Smooth muscle cell (in vitro differentiated cells): ENCODE results near the gene AMY1B. TPM values are rescaled to one million over a fixed set of nuclear protein-coding genes. Genes with fewer than 3 reads are reported as not detected.
"Not testable (repeated sequence)": the region's sequence is repeated elsewhere in the genome, so short reads cannot be mapped to it uniquely, and the experiment has no call there.

ENCODE experiments used
- DNase-seq: peaks from one replicate; lab custom pipeline; 2025; ENCODE audit not compliant: unreplicated experiment; lab: John Stamatoyannopoulos, UW
- H2AFZ ChIP-seq: fragments of 200-600 bp; sonication (generic); 2 replicates; pipeline ENCODE4 v1.6.0; 2016; ENCODE audit warnings: antibody characterized with exemption, low read depth, mild to moderate bottlenecking
- H3F3A ChIP-seq: fragments of 200-600 bp; sonication (generic); 2 replicates; pipeline ENCODE4 v1.6.0; 2017; ENCODE audit warnings: antibody characterized with exemption, low read depth
- H3K27ac ChIP-seq: fragments of 200-600 bp; sonication (generic); 2 replicates; pipeline ENCODE4 v1.5.1; 2016; ENCODE audit warnings: low read depth, mild to moderate bottlenecking
- H3K27me3 ChIP-seq: fragments of 200-600 bp; sonication (generic); 2 replicates; pipeline ENCODE4 v1.6.1; 2016; ENCODE audit warnings: low read depth, mild to moderate bottlenecking
- H3K36me3 ChIP-seq: fragments of 200-600 bp; sonication (generic); 2 replicates; pipeline ENCODE4 v1.5.1; 2016; ENCODE audit warnings: low read depth
- H3K4me1 ChIP-seq: fragments of 200-600 bp; sonication (generic); 2 replicates; pipeline ENCODE4 v1.5.1; 2016; ENCODE audit warnings: low read depth
- H3K4me2 ChIP-seq: fragments of 200-600 bp; sonication (generic); 2 replicates; pipeline ENCODE4 v1.6.0; 2016; ENCODE audit warnings: mild to moderate bottlenecking
- H3K4me3 ChIP-seq: fragments of 200-600 bp; sonication (generic); 2 replicates; pipeline ENCODE4 v1.5.1; 2016; ENCODE audit warnings: mild to moderate bottlenecking
- H3K79me2 ChIP-seq: fragments of 200-600 bp; sonication (generic); 2 replicates; pipeline ENCODE4 v1.6.0; 2016; ENCODE audit warnings: low read depth, mild to moderate bottlenecking
- H3K9ac ChIP-seq: fragments of 200-600 bp; sonication (generic); 2 replicates; pipeline ENCODE4 v1.6.0; 2016; ENCODE audit warnings: low read depth
- H3K9me3 ChIP-seq: fragments of 200-600 bp; sonication (generic); replicated peaks from 2 replicates; pipeline ENCODE4 v1.5.1; 2016; ENCODE audit warnings: low read depth
- H4K20me1 ChIP-seq: fragments of 200-600 bp; sonication (generic); 2 replicates; pipeline ENCODE4 v1.6.0; 2016; ENCODE audit warnings: low read depth
- WGBS: methylation state at CpG from one replicate; pipeline ENCODE4 v1.1.7; 2016; ENCODE audit warnings: low lambda C conversion rate; 5-methylcytosine and 5-hydroxymethylcytosine counted together
- polyA plus RNA-seq: library from polyadenylated mRNA; unstranded; fragments of >200 nt; fragmentation: Nextera tagmentation; extraction: Ambion mirVana; gene quantifications from 2 replicates; pipeline ENCODE4 v1.2.1, GENCODE V29; 2016
- total RNA-seq: library from RNA; depleted of rRNA; stranded (reverse); fragments of >200 nt; gene quantifications from 2 replicates; pipeline ENCODE4 v1.2.3, GENCODE V29; 2014

AMY1B gene
- total and polyA plus RNA-seq, 2 experiments from 2014 or later = not detected

DNA sequence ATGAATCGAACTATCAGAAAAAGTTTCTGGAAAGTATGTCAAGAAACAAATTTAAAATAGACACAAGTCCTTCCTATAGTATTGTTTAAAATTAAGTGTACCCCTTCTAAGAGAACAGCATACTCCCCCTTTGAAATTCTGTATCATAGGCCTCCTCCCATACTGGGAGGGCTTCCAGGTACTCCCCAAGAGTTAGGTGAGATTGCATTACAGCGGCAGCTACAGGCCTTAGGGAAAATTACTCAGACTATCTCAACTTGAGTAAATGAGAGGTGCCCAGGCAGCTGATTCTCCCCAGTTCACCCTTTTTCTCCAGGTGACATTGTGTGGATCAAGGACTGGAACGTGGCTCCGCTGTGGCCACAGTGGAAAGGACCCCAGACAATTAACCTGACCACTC, 5.2 kb upstream of the AMY1B start:
- H3K36me3 ChIP-seq, H3K27ac ChIP-seq, H3K79me2 ChIP-seq, H3K9ac ChIP-seq, H2AFZ ChIP-seq, H3K4me2 ChIP-seq, DNase-seq, H3F3A ChIP-seq, H4K20me1 ChIP-seq, H3K4me3 ChIP-seq, H3K27me3 ChIP-seq, H3K9me3 ChIP-seq, H3K4me1 ChIP-seq: not testable (repeated sequence)
- WGBS = no CpG with 5 or more reads among the region's 4 CpGs

DNA sequence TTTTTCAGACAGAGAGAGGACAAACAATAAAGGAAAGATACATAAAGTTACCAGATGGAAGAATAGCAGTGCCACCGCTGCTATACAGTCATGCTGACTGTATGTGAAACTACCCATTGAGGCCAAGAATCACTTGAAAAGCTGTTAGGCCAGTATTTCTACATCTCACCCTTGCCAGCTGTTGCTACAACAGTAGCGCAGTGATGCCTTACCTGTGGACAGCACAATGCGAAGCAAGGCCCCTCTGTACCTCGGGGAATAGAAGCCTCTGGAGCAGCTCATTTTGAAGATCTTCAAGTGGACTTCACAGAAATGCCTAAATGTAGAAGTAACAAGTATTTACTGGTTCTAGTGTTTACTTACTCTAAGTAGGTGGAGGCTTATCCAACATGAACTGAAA, 4.7 kb upstream of the AMY1B start:
- not testable (repeated sequence) for H2AFZ ChIP-seq, H3K36me3 ChIP-seq, H3K27ac ChIP-seq, H4K20me1 ChIP-seq, H3F3A ChIP-seq, H3K4me1 ChIP-seq, H3K79me2 ChIP-seq, H3K4me3 ChIP-seq, H3K4me2 ChIP-seq, H3K9ac ChIP-seq, H3K27me3 ChIP-seq, H3K9me3 ChIP-seq, DNase-seq
- no CpG with 5 or more reads among the region's 4 CpGs for WGBS

DNA sequence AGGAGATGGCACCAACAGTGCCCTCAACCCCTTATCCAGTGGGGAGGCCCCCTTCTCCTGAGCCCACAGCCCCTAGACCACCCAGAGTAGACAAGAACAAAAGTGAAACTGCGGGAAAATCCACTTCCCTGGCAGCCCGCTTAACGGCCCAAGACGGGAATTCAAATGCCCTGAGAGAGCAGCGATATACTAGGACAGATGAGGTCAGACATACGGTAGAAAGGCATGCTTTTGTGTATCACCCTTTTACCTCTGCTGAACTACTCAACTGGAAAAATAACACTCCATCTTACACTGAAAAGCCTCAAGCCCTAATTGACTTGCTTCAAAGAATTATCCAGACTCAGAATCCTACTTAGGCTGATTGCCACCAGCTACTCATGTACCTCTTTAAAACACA, 1.4 kb upstream of the AMY1B start:
- not testable (repeated sequence) for H3K4me3 ChIP-seq, H3F3A ChIP-seq, H3K27ac ChIP-seq, H3K79me2 ChIP-seq, H3K36me3 ChIP-seq, H2AFZ ChIP-seq, H3K9ac ChIP-seq, H4K20me1 ChIP-seq, DNase-seq, H3K4me1 ChIP-seq, H3K27me3 ChIP-seq, H3K4me2 ChIP-seq, H3K9me3 ChIP-seq
- no CpG with 5 or more reads among the region's 6 CpGs for WGBS

DNA sequence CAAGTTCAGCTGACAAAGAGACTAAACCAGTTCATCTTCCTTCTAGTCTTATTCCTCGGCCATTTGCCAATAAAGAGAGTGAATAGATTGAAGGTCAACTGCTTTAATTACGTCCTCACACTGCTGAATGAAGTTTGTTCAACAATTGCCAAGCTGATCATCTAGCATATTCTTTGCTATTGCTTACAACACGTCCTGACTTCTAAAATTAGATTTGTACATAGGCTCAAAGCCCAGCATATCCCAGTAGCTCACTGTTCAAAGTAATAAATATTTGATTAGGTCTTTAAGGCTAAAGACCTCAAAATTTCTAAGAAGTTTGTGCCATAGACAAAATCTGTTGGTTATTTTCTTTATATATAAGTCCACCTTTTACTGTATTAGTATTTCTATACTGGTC, 19.7 kb downstream of the AMY1B start:
- not testable (repeated sequence) for H3K9ac ChIP-seq, H3K4me3 ChIP-seq, H3K27ac ChIP-seq, H3F3A ChIP-seq, H3K9me3 ChIP-seq, H3K79me2 ChIP-seq, H3K27me3 ChIP-seq, H4K20me1 ChIP-seq, H3K4me1 ChIP-seq, H2AFZ ChIP-seq, H3K4me2 ChIP-seq, H3K36me3 ChIP-seq, DNase-seq
- no CpG with 5 or more reads among the region's 3 CpGs for WGBS

DNA sequence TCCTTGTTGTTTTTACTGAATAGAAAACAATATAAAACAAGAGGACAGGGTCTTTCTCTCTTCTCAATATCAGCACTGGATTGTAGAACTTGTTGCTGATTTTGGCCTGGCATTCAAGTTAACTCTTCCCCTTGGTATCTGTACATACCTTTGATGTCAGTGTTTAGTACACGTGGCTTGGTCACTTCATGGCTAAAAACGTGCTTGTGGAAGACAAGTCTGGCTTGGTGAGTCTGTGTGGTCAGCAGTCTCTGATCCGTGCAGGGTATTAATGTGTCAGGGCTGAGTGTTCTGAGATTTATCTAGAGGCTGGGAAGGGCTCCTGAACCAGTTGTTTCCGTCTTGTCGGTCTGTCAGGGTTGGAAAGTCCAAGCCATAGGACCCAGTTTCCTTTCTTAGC, 40.5 kb downstream of the AMY1B start, which contains the start of gene AMY1A:
Gene AMY1A (plus strand): TSS at position 301 of the 400 bp plus-strand sequence. CDS start 571 bp downstream, outside the sequence.
- not testable (repeated sequence) for H3F3A ChIP-seq, H3K9ac ChIP-seq, H3K27me3 ChIP-seq, H3K4me3 ChIP-seq, H3K4me1 ChIP-seq, H3K9me3 ChIP-seq, H3K27ac ChIP-seq, H3K79me2 ChIP-seq, H3K4me2 ChIP-seq, DNase-seq, H2AFZ ChIP-seq, H3K36me3 ChIP-seq, H4K20me1 ChIP-seq
- WGBS = no CpG with 5 or more reads among the region's 5 CpGs

DNA sequence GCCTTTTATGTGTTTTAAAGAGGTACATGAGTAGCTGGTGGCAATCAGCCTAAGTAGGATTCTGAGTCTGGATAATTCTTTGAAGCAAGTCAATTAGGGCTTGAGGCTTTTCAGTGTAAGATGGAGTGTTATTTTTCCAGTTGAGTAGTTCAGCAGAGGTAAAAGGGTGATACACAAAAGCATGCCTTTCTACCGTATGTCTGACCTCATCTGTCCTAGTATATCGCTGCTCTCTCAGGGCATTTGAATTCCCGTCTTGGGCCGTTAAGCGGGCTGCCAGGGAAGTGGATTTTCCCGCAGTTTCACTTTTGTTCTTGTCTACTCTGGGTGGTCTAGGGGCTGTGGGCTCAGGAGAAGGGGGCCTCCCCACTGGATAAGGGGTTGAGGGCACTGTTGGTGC, 41.9 kb downstream of the AMY1B start:
- H3K27me3 ChIP-seq, H3K27ac ChIP-seq, H4K20me1 ChIP-seq, H3K4me3 ChIP-seq, H3K4me2 ChIP-seq, H3K79me2 ChIP-seq, H3K4me1 ChIP-seq, H2AFZ ChIP-seq, H3K36me3 ChIP-seq, H3K9me3 ChIP-seq, H3K9ac ChIP-seq, DNase-seq, H3F3A ChIP-seq: not testable (repeated sequence)
- no CpG with 5 or more reads among the region's 6 CpGs for whole genome bisulfite sequencing

DNA sequence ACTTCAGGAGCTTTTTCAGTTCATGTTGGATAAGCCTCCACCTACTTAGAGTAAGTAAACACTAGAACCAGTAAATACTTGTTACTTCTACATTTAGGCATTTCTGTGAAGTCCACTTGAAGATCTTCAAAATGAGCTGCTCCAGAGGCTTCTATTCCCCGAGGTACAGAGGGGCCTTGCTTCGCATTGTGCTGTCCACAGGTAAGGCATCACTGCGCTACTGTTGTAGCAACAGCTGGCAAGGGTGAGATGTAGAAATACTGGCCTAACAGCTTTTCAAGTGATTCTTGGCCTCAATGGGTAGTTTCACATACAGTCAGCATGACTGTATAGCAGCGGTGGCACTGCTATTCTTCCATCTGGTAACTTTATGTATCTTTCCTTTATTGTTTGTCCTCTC, 45.1 kb downstream of the AMY1B start:
- not testable (repeated sequence) for H4K20me1 ChIP-seq, H3K27me3 ChIP-seq, H3K27ac ChIP-seq, H3K4me3 ChIP-seq, H2AFZ ChIP-seq, H3K9me3 ChIP-seq, DNase-seq, H3K4me1 ChIP-seq, H3K9ac ChIP-seq, H3F3A ChIP-seq, H3K79me2 ChIP-seq, H3K36me3 ChIP-seq, H3K4me2 ChIP-seq
- no CpG with 5 or more reads among the region's 4 CpGs for WGBS

DNA sequence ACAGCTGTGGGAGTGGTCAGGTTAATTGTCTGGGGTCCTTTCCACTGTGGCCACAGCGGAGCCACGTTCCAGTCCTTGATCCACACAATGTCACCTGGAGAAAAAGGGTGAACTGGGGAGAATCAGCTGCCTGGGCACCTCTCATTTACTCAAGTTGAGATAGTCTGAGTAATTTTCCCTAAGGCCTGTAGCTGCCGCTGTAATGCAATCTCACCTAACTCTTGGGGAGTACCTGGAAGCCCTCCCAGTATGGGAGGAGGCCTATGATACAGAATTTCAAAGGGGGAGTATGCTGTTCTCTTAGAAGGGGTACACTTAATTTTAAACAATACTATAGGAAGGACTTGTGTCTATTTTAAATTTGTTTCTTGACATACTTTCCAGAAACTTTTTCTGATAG, 45.7 kb downstream of the AMY1B start:
- not testable (repeated sequence) for DNase-seq, H3F3A ChIP-seq
- WGBS = no CpG with 5 or more reads among the region's 3 CpGs

DNA sequence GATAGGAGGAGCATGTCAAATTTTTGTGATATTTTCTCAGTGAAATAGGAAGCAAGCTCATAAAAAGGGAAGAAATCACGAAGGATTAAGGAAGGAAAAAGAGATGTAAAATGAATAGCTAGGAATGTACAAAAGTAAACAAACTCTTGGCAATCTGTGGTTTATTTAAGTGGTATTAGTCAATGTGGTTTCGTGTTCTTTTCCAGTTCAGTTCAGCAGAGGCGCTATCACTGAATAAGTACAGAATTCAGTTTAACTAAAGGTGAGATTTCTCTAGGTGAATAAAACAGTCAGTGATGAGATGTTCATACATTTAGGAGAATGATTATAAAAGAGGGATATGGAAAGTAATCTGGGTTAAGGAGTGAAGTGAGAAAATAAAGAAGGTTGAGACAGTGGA, 52.1 kb downstream of the AMY1B start:
- not testable (repeated sequence) for H4K20me1 ChIP-seq, H3K27ac ChIP-seq, H2AFZ ChIP-seq, H3K79me2 ChIP-seq, H3F3A ChIP-seq, H3K4me1 ChIP-seq, H3K4me3 ChIP-seq, H3K4me2 ChIP-seq, H3K9me3 ChIP-seq, H3K36me3 ChIP-seq, DNase-seq, H3K27me3 ChIP-seq, H3K9ac ChIP-seq
- WGBS = no CpG with 5 or more reads among the region's 3 CpGs

More for the DNA sequence above, 45.7 kb downstream of the AMY1B start:
- not testable (repeated sequence) for H3K36me3 ChIP-seq, H3K4me2 ChIP-seq, H3K4me3 ChIP-seq, H3K4me1 ChIP-seq, H4K20me1 ChIP-seq, H2AFZ ChIP-seq, H3K27ac ChIP-seq, H3K9me3 ChIP-seq, H3K27me3 ChIP-seq, H3K9ac ChIP-seq, H3K79me2 ChIP-seq
